ENCODE data around the gene BMP7.
"Not testable (repeated sequence)": the region's sequence is repeated elsewhere in the genome, so short reads cannot be mapped to it uniquely, and the experiment has no call there.

Gene BMP7

GRCh38 chr20:57210054-57210910, 56.2 kb downstream of the BMP7 start:
- FAIRE-seq = no peak

DNA sequence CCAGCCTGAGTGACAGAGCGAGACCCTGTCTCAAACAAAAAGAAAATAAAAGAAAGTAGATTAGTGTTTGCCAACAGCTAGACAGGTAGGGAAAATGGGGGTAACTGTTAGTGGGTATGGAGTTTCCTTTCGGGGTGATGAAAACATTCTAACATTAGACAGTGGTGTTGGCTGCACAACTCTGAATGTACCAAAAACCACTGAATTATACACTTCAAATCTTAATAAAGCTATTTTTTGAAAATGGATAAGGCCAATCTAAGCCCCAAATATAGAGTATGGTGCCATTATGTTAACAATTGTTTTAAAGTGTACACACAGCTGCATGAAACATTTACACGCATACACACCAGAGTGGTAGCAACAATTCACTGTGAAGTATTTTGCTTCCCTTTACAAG, 57.0 kb downstream of the BMP7 start:
- no peak for FAIRE-seq

DNA sequence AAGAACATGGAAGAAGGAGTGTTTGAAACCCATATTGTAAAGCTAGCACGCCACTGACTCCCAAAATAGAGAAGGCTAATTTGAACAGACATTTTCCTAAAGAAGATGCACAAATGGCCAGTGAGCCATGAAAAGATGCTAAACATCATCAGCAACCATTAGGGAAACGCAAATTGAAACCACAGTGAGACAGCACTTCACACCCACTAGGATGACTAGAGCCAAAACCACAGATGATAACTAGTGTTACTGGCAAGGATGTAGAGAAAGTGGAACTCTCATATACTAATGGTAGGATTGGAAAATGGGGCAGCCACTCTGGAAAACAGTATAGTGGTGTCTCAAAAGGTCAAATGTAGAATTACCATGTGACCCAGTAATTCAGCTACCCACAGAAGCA, 58.2 kb downstream of the BMP7 start:
- no peak for FAIRE-seq

DNA sequence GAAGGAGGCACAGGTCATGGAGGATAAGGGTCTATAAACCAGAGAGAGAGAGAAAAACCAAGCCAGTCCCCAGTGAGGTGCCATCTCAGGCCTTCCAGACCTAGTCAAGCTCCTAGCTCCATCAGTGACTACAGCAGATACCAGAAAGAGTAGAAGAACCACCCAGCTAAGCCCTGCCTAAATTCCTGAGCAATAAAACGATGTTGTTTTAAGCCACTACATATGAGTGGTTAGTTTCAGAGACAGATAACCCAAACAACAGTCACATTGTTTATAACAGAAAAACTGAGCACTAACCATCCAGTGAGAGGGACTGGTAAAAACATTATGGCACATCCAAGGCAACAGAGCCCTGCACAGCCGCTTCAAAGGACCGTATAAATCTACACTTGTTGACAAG, 59.2 kb downstream of the BMP7 start:
- no peak for FAIRE-seq

DNA sequence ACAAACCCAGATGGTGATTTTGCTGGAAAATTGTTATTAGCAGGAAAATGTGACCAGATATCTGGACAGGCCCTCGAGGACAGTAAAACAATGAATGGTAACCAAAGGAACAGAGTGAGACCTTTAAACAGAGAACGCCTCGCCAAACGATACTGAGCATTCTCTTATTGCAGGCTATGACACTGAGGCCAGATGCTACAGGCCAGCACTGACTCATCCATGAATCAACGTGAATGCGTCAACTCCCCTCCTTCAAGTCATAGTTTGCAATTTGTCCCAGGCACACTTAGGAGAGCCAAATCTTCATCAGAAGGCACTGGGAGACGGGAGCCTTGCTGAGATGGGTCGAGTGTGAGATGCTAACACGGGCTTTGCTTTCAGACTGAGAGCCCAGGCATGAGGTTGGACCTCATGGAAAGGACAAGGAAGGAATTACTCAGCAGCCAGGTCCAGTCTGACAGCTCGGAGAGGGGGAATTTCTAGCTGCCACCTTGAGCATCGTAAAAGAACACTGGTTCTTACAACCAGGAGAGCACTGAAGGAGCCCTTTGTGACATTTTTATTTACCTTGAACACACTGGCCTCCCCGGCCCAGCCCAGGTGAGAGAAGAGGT, 60.7 kb downstream of the BMP7 start:
- no peak for FAIRE-seq

DNA sequence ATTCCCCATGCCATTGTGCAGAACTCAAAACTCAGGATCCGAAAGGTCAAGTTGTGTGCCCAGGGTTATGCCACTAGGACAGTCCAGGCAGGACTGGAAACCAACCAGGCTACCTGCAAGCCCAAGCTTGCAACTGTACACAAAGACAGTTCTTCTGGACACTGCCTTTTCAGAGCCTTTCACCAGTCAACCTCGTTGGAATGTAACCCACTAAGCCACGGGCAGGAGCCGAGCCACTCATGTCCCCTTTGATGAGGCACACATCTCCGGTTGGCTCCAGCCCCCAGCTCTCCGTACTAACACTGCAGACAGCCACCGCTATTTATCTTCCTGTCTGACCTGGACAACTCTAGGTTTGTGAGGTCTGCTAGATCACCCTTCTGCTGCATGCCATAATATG, 62.5 kb downstream of the BMP7 start:
- no peak for FAIRE-seq

GRCh38 chr20:57203204-57203603, 63.2 kb downstream of the BMP7 start:
- FAIRE-seq = no peak

DNA sequence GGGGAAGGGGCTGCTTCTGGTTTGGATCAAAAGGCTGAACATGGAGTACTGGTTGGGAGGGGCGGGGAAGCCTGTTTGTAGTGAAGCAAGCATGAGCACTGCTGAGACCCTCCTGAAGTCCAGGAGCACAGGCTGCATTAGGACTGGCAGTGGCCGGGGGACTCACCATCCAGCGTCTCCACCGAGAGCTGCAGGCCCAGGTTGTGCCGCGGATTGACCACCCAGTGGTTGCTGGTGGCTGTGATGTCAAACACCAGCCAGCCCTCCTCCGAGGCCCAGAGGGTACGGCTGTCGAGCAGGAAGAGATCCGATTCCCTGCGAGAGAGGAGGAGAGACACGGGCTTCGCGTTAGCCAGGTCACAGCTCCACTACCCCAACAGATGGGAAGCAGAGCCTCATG, 64.1 kb downstream of the BMP7 start:
- no peak for FAIRE-seq

GRCh38 chr20:57200882-57201695, 65.4 kb downstream of the BMP7 start:
- FAIRE-seq = no peak

- no peak for FAIRE-seq
Observed at GRCh38 chr20:57199656-57200405, 66.6 kb downstream of the BMP7 start.

DNA sequence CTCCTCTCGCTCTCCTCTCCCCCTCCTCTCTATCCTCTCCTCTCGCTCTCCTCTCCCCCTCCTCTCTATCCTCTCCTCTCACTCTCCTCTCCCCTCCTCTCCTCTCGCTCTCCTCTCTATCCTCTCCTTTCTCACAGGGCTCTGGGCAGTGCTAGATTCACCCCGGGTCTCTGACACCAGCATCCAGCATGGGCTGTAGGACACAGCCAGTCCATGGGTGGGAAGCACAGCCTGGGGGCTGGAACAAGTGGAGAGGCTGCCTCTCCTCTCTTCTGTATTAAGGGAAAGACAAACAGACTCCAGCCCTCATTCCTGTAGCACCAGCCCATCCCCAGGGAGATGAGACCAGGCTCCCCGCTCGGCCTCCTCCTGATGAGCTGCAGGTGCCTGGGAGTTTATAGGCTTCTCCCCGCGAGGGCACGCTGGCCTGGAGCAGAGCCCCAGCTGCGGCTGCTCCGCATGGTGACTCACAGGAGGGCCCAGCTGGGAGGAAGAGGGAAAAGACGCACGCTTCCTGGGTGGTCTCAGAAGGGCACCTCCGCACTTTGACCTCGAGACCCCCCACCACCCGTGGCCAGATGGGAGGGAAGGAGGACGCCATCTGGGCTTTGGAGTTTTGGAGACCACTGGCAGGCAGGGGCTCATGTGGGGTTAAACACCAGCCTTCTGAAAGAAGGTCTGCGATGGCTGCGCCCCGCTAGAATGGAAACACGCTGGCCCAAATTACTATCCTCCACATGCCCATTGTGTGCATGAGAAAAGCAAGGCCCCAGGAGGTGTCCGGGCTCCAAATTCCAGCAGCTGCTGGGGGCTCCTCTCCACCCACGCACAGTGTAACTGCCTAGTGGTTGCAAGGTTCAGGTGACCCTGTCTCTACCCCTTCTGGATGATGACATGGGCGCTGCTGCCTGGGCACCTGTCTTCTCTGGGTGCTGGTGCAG, 68.0 kb downstream of the BMP7 start:
- no peak for FAIRE-seq

- FAIRE-seq = no peak
Observed at GRCh38 chr20:57197352-57198131, 68.9 kb downstream of the BMP7 start.

- no peak for FAIRE-seq
Observed at GRCh38 chr20:57195469-57196100, 70.9 kb downstream of the BMP7 start.

GRCh38 chr20:57195023-57195422, 71.4 kb downstream of the BMP7 start:
- FAIRE-seq = no peak

- no peak for FAIRE-seq
Observed at GRCh38 chr20:57194154-57194553, 72.3 kb downstream of the BMP7 start.

DNA sequence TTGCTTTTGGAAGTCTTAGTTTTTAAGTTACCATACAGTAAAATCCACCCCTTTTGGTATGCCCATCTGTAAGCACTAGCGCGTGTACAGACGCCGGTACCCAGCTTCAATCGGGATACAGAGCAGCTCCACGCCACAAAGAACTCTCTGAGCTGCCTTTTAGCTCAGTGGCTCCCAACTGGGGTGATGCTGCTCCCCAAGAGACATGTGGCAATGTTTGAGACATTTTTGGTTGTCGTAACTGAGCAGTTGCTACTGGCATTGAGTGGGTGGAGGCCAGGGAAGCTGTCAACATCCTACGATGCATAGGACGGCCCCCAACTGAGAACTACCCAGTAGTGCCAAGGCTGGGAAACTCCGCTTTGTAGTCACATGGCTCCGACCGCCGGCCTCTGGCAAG, 73.3 kb downstream of the BMP7 start:
- FAIRE-seq = no peak

DNA sequence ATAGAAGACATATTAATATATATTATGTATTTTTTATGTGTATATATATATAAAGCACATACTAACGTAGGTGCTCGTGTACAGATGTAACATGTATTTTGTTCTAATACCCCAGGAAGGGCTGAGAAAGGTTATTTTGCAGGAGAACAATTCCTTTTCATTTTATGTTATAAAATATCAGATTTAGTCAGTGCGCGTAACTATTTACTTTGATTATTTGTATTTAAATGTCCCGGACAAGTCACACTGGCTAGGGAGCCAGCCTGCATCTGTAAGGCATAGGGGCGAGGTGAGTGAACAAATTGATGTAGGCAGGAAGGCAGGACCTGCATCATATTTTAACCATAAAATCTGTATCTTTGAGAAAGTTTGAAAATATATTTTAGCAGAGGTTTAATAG, 74.1 kb downstream of the BMP7 start:
- no peak for FAIRE-seq

DNA sequence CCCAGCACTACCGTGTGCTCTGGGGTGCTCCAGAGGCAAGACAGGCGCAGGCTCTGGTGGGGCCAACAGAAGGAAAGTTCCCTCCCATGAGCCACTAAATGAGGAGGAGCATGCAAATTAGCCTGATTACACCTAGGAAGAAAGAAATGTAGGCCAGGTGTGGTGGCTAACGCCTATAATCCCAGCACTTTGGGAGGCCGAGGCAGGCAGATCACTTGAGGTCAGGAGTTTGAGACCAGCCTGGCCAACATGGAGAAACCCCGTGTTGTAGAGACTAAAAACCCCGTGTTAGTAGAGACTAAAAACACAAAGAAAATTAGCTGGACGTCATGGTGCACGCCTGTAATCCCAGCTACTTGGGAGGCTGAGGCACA, 75.2 kb downstream of the BMP7 start:
- FAIRE-seq = not testable (repeated sequence)

DNA sequence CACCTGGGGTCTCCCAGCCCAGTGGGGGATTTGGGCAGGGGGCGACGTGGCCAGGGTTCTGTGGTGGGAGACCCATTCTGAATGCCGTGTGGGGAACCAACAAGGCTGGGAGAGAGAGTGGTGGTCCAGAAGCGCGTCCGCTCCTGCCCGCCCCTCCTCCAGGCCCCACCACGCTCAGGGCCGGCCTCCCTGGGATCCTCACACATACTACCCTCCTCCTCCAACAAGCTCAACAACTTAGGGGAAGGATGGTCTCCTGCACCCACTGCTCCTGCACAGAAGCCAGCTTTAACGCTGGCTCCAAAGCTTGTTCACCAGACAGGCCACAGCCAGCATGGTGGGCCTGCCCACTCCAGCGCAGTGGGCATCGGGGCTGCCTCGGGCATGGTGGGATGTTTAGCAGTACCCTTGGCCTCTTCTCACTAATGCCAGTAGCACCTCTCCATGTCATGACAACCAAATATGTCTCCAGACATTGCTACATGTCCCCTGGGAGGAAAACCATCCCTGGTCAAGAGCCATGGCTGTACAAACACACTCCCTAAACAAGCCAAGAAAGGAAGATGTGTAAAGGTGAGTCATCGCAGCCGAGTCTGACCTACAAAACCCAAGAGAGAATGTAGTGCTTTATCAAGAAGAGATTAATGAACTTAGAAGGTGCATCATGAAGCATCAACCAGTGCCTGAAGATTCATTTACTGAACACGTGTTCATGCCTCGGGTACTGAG, 75.7 kb downstream of the BMP7 start:
- FAIRE-seq = no peak

DNA sequence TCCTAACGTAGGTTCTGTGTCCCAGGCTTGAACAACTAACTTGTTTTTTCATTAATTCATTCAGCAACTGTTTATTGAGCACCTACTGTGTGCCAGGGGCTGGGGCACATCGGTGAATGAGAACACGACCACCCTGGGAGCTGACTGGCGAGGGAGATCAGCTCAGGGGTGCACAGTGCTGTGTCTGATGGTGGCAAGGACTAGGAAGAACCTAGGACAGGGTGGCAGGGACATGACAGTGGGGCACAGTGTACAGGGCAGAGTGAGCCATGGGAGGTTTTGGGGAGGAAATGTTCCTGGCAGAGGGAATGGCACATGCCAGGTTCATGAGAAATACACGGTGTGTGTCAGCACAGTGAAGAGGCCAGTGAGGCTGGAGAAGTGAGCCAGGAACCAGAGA, 76.7 kb downstream of the BMP7 start:
- no peak for FAIRE-seq
